Endothelial cell of umbilical vein (primary cell): ENCODE measurements around the gene LPAR1.

ENCODE experiments used
- EZH2 ChIP-seq: IDR thresholded peaks from 2 replicates; pipeline ENCODE4 v1.6.1; 2012; ENCODE audit warnings: borderline replicate concordance, low read depth, mild to moderate bottlenecking, moderate library complexity, low read length, inconsistent platforms; ENCODE audit not compliant: severe bottlenecking
- MYC ChIP-seq: IDR thresholded peaks from one replicate; pipeline ENCODE4 v1.6.1; 2011; ENCODE audit warnings: mild to moderate bottlenecking, low read depth, low read length
- POLR2A ChIP-seq: IDR thresholded peaks from 2 replicates; pipeline ENCODE4 v1.6.1; 2012; ENCODE audit warnings: low read depth, mild to moderate bottlenecking, control low read depth, low read length
- POLR2AphosphoS5 ChIP-seq: IDR thresholded peaks from 2 replicates; pipeline ENCODE4 v1.6.1; 2012; ENCODE audit warnings: low read depth, mild to moderate bottlenecking, control low read depth, low read length, moderate library complexity; ENCODE audit not compliant: insufficient read depth
- TF ChIP-seq, protein P1 (sequence below), 2 donors: IDR thresholded peaks; 1 replicate in 1 of 2; 2 replicates in 1 of 2; pipeline ENCODE4 v1.5.1; 2011; ENCODE audit warnings: low read length in 2 of 2, mild to moderate bottlenecking in 2 of 2, moderate library complexity in 2 of 2, control low read depth in 1 of 2, inconsistent platforms in 1 of 2, low read depth in 1 of 2; ENCODE audit not compliant: insufficient read depth in 1 of 2; ENCODE audit errors: extremely low read depth in 1 of 2

- TF ChIP-seq, protein P1, sequence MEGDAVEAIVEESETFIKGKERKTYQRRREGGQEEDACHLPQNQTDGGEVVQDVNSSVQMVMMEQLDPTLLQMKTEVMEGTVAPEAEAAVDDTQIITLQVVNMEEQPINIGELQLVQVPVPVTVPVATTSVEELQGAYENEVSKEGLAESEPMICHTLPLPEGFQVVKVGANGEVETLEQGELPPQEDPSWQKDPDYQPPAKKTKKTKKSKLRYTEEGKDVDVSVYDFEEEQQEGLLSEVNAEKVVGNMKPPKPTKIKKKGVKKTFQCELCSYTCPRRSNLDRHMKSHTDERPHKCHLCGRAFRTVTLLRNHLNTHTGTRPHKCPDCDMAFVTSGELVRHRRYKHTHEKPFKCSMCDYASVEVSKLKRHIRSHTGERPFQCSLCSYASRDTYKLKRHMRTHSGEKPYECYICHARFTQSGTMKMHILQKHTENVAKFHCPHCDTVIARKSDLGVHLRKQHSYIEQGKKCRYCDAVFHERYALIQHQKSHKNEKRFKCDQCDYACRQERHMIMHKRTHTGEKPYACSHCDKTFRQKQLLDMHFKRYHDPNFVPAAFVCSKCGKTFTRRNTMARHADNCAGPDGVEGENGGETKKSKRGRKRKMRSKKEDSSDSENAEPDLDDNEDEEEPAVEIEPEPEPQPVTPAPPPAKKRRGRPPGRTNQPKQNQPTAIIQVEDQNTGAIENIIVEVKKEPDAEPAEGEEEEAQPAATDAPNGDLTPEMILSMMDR (IDR thresholded peaks at IDR 0.05; ENCODE audit: extremely low read depth in 1 of 2, insufficient read depth in 1 of 2, low read depth in 1 of 2, low read length in 2 of 2): no peak
- TF ChIP-seq POLR2A (no peak), EZH2 (no peak), POLR2AphosphoS5 (no peak), MYC (no peak)
Observed at GRCh38 chr9:111076042-111076441, 37.8 kb upstream of the LPAR1 start.
